Neural cell (in vitro differentiated cells): Measurements from ENCODE around the gene DLG4. TPM values are rescaled to one million over a fixed set of nuclear protein-coding genes. Genes with fewer than 3 reads are reported as not detected.
A peak's percentile ranks its signal among the peaks of the same experiment; 100 is the strongest.

Source experiments
- H2AFZ ChIP-seq: fragments of 200-600, 300-800 bp; sonication (generic), shearing (Covaris generic); 2 replicates; pipeline ENCODE4 v1.6.0; 2014; ENCODE audit warnings: low read depth, mild to moderate bottlenecking, antibody characterized with exemption, low read length, moderate library complexity
- H3F3A ChIP-seq: fragments of 200-600 bp; shearing (Covaris generic); 2 replicates; pipeline ENCODE4 v1.6.1; 2016; ENCODE audit warnings: mild to moderate bottlenecking, moderate library complexity, mixed read lengths, antibody characterized with exemption, low read length; ENCODE audit not compliant: insufficient read depth, poor library complexity, severe bottlenecking
- H3K27ac ChIP-seq: fragments of 200-600, 300-800 bp; sonication (generic), shearing (Covaris generic); 2 replicates; pipeline ENCODE4 v1.5.1; 2014; ENCODE audit warnings: mild to moderate bottlenecking, low read length, moderate library complexity
- H3K27me3 ChIP-seq: fragments of 300-800, 200-600 bp; sonication (generic), shearing (Covaris generic); 2 replicates; pipeline ENCODE4 v1.6.0; 2014; ENCODE audit warnings: mild to moderate bottlenecking, low read depth, low read length, moderate library complexity; ENCODE audit not compliant: insufficient read depth
- H3K36me3 ChIP-seq: fragments of 300-800, 200-600 bp; sonication (generic), shearing (Covaris generic); 2 replicates; pipeline ENCODE4 v1.5.1; 2014; ENCODE audit warnings: mild to moderate bottlenecking, antibody characterized with exemption, low read length, moderate library complexity; ENCODE audit not compliant: insufficient read depth
- H3K4me2 ChIP-seq: fragments of 300-800, 200-600 bp; sonication (generic), shearing (Covaris generic); 2 replicates; pipeline ENCODE4 v1.6.0; 2014; ENCODE audit warnings: mild to moderate bottlenecking, low read length
- H3K4me3 ChIP-seq: fragments of 300-800, 200-600 bp; sonication (generic), shearing (Covaris generic); 2 replicates; pipeline ENCODE4 v1.5.1; 2014; ENCODE audit warnings: mild to moderate bottlenecking, low read length, moderate library complexity
- H3K79me2 ChIP-seq: fragments of 200-600 bp; shearing (Covaris generic); replicated peaks from 2 replicates; pipeline ENCODE4 v1.6.0; 2014; ENCODE audit warnings: mild to moderate bottlenecking, low read length, moderate library complexity; ENCODE audit not compliant: insufficient read depth
- H3K9ac ChIP-seq: fragments of 300-800, 200-600 bp; sonication (generic), shearing (Covaris generic); 2 replicates; pipeline ENCODE4 v1.6.1; 2016; ENCODE audit warnings: mild to moderate bottlenecking, low read length, mixed read lengths
- H3K9me2 ChIP-seq: fragments of 200-600 bp; shearing (Covaris generic); 2 replicates; pipeline ENCODE4 v1.6.1; 2016; ENCODE audit warnings: mild to moderate bottlenecking, low read length, mixed read lengths; ENCODE audit not compliant: insufficient read depth
- H3K9me3 ChIP-seq: fragments of 200-600, 300-800 bp; sonication (generic), shearing (Covaris generic); 2 replicates; pipeline ENCODE4 v1.6.1; 2016; ENCODE audit warnings: mild to moderate bottlenecking, mixed run types, low read length, moderate library complexity, mixed read lengths
- H4K20me1 ChIP-seq: fragments of 200-600 bp; shearing (Covaris generic); 2 replicates; pipeline ENCODE4 v1.6.1; 2016; ENCODE audit warnings: mild to moderate bottlenecking, mixed run types; ENCODE audit not compliant: insufficient read depth
- CTCF ChIP-seq: fragments of 450-650 bp; IDR thresholded peaks from 2 replicates; pipeline ENCODE4 v1.5.1; 2014; ENCODE audit warnings: antibody characterized with exemption, mild to moderate bottlenecking, moderate library complexity; ENCODE audit not compliant: poor library complexity, severe bottlenecking
- EP300 ChIP-seq: fragments of 450-650 bp; conservative IDR thresholded peaks from 2 replicates; pipeline ENCODE4 v1.6.1; 2014; ENCODE audit warnings: antibody characterized with exemption, mild to moderate bottlenecking, moderate library complexity; ENCODE audit not compliant: poor library complexity, severe bottlenecking
- EZH2 ChIP-seq: fragments of 200-600, 300-800 bp; shearing (Covaris generic), sonication (generic); IDR thresholded peaks from 2 replicates; pipeline ENCODE4 v1.6.1; 2014; ENCODE audit warnings: antibody characterized with exemption, low read length, borderline replicate concordance, mild to moderate bottlenecking; ENCODE audit not compliant: insufficient read depth, poor library complexity, severe bottlenecking
- MXI1 ChIP-seq: fragments of 450-650 bp; conservative IDR thresholded peaks from 2 replicates; pipeline ENCODE4 v1.6.1; 2014; ENCODE audit warnings: antibody characterized with exemption, mild to moderate bottlenecking; ENCODE audit not compliant: poor library complexity, severe bottlenecking
- POLR2AphosphoS5 ChIP-seq: IDR thresholded peaks from 2 replicates; pipeline ENCODE4 v1.6.1; 2012
- RAD21 ChIP-seq: fragments of 450-650 bp; conservative IDR thresholded peaks from 2 replicates; pipeline ENCODE4 v1.6.1; 2014; ENCODE audit warnings: antibody characterized with exemption, mild to moderate bottlenecking, moderate library complexity
- SMC3 ChIP-seq: fragments of 450-650 bp; conservative IDR thresholded peaks from 2 replicates; pipeline ENCODE4 v1.6.1; 2014; ENCODE audit warnings: antibody characterized with exemption, mild to moderate bottlenecking, moderate library complexity; ENCODE audit not compliant: poor library complexity
- TAF1 ChIP-seq: IDR thresholded peaks from 2 replicates; pipeline ENCODE4 v1.6.1; 2012; ENCODE audit warnings: low read depth
- polyA plus RNA-seq: library from polyadenylated mRNA; depleted of rRNA; stranded (reverse); fragments of >200 nt; gene quantifications from 2 replicates; pipeline ENCODE4 v1.2.3, GENCODE V29; 2014
- TF ChIP-seq, protein P1 (sequence below): IDR thresholded peaks from 2 replicates; pipeline ENCODE4 v1.6.1; 2012; ENCODE audit warnings: borderline replicate concordance

The DLG4 gene
- polyA plus RNA-seq, 1 donor from 2014 or later, result 126 TPM

DNA sequence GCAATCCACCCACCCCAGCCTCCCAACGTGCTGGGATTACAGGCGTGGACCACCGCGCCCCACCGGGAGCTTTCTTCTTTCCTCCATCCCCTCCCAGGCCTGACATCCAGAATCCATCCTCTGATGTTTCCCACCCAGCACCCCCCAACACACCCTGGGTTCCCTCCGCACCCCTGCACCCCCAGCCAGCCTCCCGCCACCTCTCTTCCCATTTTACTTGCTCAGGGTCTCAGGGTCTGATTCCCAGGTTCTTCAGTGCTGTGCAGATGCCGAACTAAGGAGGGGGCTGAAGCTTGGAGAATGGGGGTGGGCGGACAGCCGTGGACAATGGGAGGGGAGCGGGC lies 40.7 kb downstream of the DLG4 start:
- H3K4me2 ChIP-seq, result no peak overlapping the region
- H3K79me2 ChIP-seq, result peaks cover 5% of the 10 kb centered on the region
- H3K4me3 ChIP-seq, result no peak overlapping the region
- H3K9me3 ChIP-seq, result no peaks in the 10 kb centered on the region
- no peak overlapping the region for H2AFZ ChIP-seq
- no peak overlapping the region for H3K27ac ChIP-seq
- no peaks in the 10 kb centered on the region for H3K9me2 ChIP-seq
- no peak overlapping the region for H3K9ac ChIP-seq
- H3K36me3 ChIP-seq, result no peaks in the 10 kb centered on the region
- H3F3A ChIP-seq, result no peaks in the 10 kb centered on the region
- no peaks in the 10 kb centered on the region for H4K20me1 ChIP-seq
- TF ChIP-seq CTCF (no peak), POLR2AphosphoS5 (peak; percentile 11)
- H3K27me3 ChIP-seq, result no peaks in the 10 kb centered on the region

DNA sequence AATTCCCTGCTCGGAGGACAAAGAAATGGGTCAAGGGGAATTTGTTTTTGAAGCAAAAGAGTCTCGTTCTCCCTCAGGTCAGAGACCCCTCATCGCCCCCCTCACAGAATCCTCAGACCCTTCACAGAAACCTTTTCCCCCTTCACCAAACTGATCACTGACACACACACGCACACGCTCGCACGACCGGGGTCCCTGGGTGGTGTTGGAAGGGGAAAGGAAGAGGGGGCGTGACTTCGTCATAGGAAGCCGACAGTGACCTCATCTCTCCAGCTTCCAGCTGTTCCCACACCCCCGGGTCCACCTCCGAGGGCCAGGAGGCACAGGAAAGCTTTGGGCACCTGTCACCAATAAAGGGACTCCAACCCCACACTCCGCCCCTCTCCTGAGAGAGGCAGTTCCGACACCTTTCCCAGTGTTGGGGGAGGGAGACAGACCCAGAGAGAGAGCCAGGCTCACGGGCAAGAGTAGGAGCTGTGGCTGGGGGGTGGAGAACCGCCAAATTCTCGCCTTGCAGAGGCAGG lies 41.6 kb downstream of the DLG4 start:
- H3K27ac ChIP-seq, result peak overlapping the region; percentile 93
- no peaks in the 10 kb centered on the region for H4K20me1 ChIP-seq
- TF ChIP-seq POLR2AphosphoS5, result peak; percentile 62
- TF ChIP-seq MXI1, result no peak
- H3K79me2 ChIP-seq, result peaks cover 5% of the 10 kb centered on the region
- H3K9ac ChIP-seq, result peak overlapping the region; percentile 95
- peak overlapping the region; percentile 82 for H3K4me3 ChIP-seq
- no peaks in the 10 kb centered on the region for H3K9me2 ChIP-seq
- H3K27me3 ChIP-seq, result no peaks in the 10 kb centered on the region
- no peaks in the 10 kb centered on the region for H3K9me3 ChIP-seq
- H3K4me2 ChIP-seq, result peak overlapping the region; percentile 33
- no peaks in the 10 kb centered on the region for H3K36me3 ChIP-seq
- H3F3A ChIP-seq, result no peaks in the 10 kb centered on the region
- H2AFZ ChIP-seq, result peak overlapping the region; percentile 73

GRCh38 chr17:7177191-7177953 lies 42.3 kb downstream of the DLG4 start:
- Histone ChIP-seq H3K9ac (peak overlapping the region; percentile 95), H3K9me3 (no peaks in the 10 kb centered on the region), H2AFZ (peak overlapping the region; percentile 73), H3K4me3 (peak overlapping the region; percentile 82), H3K79me2 (peaks cover 5% of the 10 kb centered on the region), H3K27ac (peak overlapping the region; percentile 93), H3K9me2 (no peaks in the 10 kb centered on the region), H3K36me3 (no peaks in the 10 kb centered on the region), H4K20me1 (no peaks in the 10 kb centered on the region), H3K27me3 (no peaks in the 10 kb centered on the region), H3K4me2 (peak overlapping the region; percentile 33), H3F3A (no peaks in the 10 kb centered on the region)
- TF ChIP-seq CTCF (peak; percentile 98), MXI1 (peak; percentile 53), EZH2 (no peak), EP300 (peak; percentile 34), POLR2AphosphoS5 (peak; percentile 64), RAD21 (peak; percentile 90), TAF1 (peak; percentile 83), SMC3 (peak; percentile 83)
- TF ChIP-seq, protein P1, sequence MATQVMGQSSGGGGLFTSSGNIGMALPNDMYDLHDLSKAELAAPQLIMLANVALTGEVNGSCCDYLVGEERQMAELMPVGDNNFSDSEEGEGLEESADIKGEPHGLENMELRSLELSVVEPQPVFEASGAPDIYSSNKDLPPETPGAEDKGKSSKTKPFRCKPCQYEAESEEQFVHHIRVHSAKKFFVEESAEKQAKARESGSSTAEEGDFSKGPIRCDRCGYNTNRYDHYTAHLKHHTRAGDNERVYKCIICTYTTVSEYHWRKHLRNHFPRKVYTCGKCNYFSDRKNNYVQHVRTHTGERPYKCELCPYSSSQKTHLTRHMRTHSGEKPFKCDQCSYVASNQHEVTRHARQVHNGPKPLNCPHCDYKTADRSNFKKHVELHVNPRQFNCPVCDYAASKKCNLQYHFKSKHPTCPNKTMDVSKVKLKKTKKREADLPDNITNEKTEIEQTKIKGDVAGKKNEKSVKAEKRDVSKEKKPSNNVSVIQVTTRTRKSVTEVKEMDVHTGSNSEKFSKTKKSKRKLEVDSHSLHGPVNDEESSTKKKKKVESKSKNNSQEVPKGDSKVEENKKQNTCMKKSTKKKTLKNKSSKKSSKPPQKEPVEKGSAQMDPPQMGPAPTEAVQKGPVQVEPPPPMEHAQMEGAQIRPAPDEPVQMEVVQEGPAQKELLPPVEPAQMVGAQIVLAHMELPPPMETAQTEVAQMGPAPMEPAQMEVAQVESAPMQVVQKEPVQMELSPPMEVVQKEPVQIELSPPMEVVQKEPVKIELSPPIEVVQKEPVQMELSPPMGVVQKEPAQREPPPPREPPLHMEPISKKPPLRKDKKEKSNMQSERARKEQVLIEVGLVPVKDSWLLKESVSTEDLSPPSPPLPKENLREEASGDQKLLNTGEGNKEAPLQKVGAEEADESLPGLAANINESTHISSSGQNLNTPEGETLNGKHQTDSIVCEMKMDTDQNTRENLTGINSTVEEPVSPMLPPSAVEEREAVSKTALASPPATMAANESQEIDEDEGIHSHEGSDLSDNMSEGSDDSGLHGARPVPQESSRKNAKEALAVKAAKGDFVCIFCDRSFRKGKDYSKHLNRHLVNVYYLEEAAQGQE, result peak; percentile 49
